Body of pancreas (tissue), 4 donors: Measurements from ENCODE around the gene SPTBN1. TPM values are rescaled to one million over a fixed set of nuclear protein-coding genes. Genes with fewer than 3 reads are reported as not detected.
"Not testable (repeated sequence)": the region's sequence is repeated elsewhere in the genome, so short reads cannot be mapped to it uniquely, and the experiment has no call there.

Experiments
- ATAC-seq: fragments of 150-250 bp; one replicate; pipeline ENCODE4 v1.9.1; 2016
- DNase-seq, 4 donors: peaks; one replicate each; pipeline ENCODE4 v3.0.0-alpha.2; 2019
- H3K27ac ChIP-seq, 4 donors: fragments of 200-600 bp; sonication (generic); 1 replicate in 3 of 4; 2 replicates in 1 of 4; pipeline versions ENCODE4 v1.5.1 to v1.6.1; 2016 to 2019; ENCODE audit warnings: mild to moderate bottlenecking in 1 of 4, mixed read lengths in 1 of 4, moderate library complexity in 1 of 4
- H3K27me3 ChIP-seq, 2 donors: fragments of 200-600 bp; sonication (generic); one replicate each; pipeline ENCODE4 v1.6.0; 2016; ENCODE audit warnings: mild to moderate bottlenecking in 1 of 2
- H3K36me3 ChIP-seq, 2 donors: fragments of 200-600 bp; sonication (generic); replicated peaks in 1 of 2; 2 replicates each; pipeline ENCODE4 v1.5.1; 2016; ENCODE audit warnings: low read depth in 2 of 2; ENCODE audit not compliant: insufficient read depth in 1 of 2
- H3K4me1 ChIP-seq: fragments of 200-600 bp; sonication (generic); one replicate; pipeline ENCODE4 v1.6.0; 2016
- H3K4me3 ChIP-seq, 2 donors: fragments of 200-600 bp; sonication (generic); 1 replicate in 1 of 2; 2 replicates in 1 of 2; pipeline ENCODE4 v1.5.1; 2016 to 2019
- H3K9me3 ChIP-seq, 3 donors: fragments of 200-600 bp; sonication (generic); 1 replicate in 2 of 3; 2 replicates in 1 of 3; pipeline ENCODE4 v1.5.1; 2016
- CTCF ChIP-seq, 7 experiments: fragments of 450-650 bp in 4 of 7; fragments of 200-600 bp in 3 of 7; sonication (generic) in 3 of 7; IDR thresholded peaks; one replicate each; pipeline ENCODE4 v1.5.1; 2016 to 2019; ENCODE audit warnings: antibody characterized with exemption in 7 of 7
- POLR2A ChIP-seq, 3 donors: fragments of 450-650 bp; IDR thresholded peaks; one replicate each; pipeline ENCODE4 v1.6.1; 2016; ENCODE audit warnings: antibody characterized with exemption in 3 of 3, mild to moderate bottlenecking in 2 of 3
- WGBS, 2 donors: methylation state at CpG; one replicate each; pipeline ENCODE4 v1.1.5; 2017; 5-methylcytosine and 5-hydroxymethylcytosine counted together
- intact Hi-C: fragments of 100-400 bp; cut with DNase I; formaldehyde crosslinking; loops from one replicate; pipeline ENCODE4 v1.15.1; 2023
- total RNA-seq, 2 donors: library from RNA; depleted of rRNA; stranded (reverse); fragments of >200 nt; gene quantifications; one replicate each; pipeline ENCODE4 v1.1.0, GENCODE V29; 2016

SPTBN1 gene
- total RNA-seq, 2 donors from 2014 or later, result 186 to 195 TPM

DNA sequence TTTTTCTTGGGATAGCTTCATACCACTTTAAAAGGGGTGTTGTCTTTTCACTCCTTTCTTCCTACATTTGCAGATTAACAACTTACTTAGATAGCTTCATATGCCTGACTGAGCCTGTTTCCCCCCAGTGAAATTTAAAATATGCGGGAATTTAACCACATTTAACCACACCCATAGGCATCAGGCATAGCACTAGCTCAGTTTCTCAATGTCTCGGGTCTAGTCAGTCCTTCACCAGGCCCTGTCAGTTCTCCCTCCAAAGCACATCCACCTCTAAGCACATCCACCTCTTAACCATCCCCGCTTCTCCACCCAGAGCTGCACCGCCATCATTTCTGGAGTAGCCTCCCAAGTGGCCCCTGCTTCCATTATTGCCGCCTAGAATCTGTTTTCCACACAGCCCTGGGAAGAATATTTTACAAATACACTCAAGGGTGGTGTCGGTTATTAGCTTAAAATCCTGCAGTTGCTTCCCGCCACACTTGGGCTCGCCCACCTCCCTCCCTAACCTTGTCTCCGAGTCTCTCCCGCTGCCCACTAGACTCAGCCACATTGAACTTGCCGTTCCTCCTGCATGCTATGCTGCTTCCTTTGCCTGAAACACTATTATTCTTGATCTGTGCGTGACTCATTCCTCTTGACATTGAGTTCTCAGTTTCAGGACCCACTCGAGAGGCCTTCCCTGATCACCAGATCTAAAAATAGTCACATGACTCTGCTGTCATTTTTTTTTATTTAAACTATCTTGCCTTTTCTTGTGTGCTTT lies 68.3 kb downstream of the SPTBN1 start:
- peak in 1 of 4 donors; percentile 13 for DNase-seq
- 81 to 83% methylated on average over 13 of the region's 13 CpGs for WGBS, 2 donors
- no peaks in the 10 kb centered on the region for H3K9me3 ChIP-seq
- peaks cover 0 to 2% of the 10 kb centered on the region in 2 donors for H3K36me3 ChIP-seq
- no peak overlapping the region for H3K27ac ChIP-seq
- TF ChIP-seq CTCF (IDR thresholded peaks at IDR 0.05) (no peak), POLR2A (IDR thresholded peaks at IDR 0.05) (no peak)
- ATAC-seq, result no peak
- intact Hi-C loops, result loop anchor here (5.0 kb wide), 1 partner anchor 178 kb away; no protein-coding TSS in a partner anchor
- no peak overlapping the region for H3K4me3 ChIP-seq
- H3K27me3 ChIP-seq, result no peaks in the 10 kb centered on the region
- peaks cover 15% of the 10 kb centered on the region for H3K4me1 ChIP-seq

GRCh38 chr2:54525321-54525720 lies 69.2 kb downstream of the SPTBN1 start:
- Histone ChIP-seq H3K4me1 (peaks cover 6% of the 10 kb centered on the region), H3K27ac (no peak overlapping the region), H3K36me3 (peaks cover 0 to 2% of the 10 kb centered on the region in 2 donors), H3K4me3 (no peak overlapping the region), H3K27me3 (no peaks in the 10 kb centered on the region), H3K9me3 (no peaks in the 10 kb centered on the region)
- intact Hi-C loops, result no loop called here
- TF ChIP-seq CTCF (IDR thresholded peaks at IDR 0.05) (no peak), POLR2A (IDR thresholded peaks at IDR 0.05) (no peak)
- 90 to 92% methylated on average over 9 of the region's 9 CpGs for WGBS, 2 donors
- ATAC-seq, result no peak
- DNase-seq, result no peak

GRCh38 chr2:54526226-54526879 lies 70.2 kb downstream of the SPTBN1 start:
- ATAC-seq, result no peak
- Histone ChIP-seq H3K9me3 (no peaks in the 10 kb centered on the region), H3K27me3 (no peaks in the 10 kb centered on the region), H3K36me3 (peaks cover 0 to 2% of the 10 kb centered on the region in 2 donors), H3K4me1 (peaks cover 5% of the 10 kb centered on the region), H3K27ac (no peak overlapping the region), H3K4me3 (no peak overlapping the region)
- intact Hi-C loops, result no loop called here
- TF ChIP-seq POLR2A (IDR thresholded peaks at IDR 0.05), result no peak
- TF ChIP-seq CTCF (IDR thresholded peaks at IDR 0.05), result no peak
- DNase-seq, result no peak
- WGBS, 2 donors, result 82 to 87% methylated on average over 12 of the region's 12 CpGs

GRCh38 chr2:54528311-54528955 lies 72.3 kb downstream of the SPTBN1 start:
- H3K36me3 ChIP-seq, result peaks cover 0 to 2% of the 10 kb centered on the region in 2 donors
- peaks cover 12% of the 10 kb centered on the region for H3K4me1 ChIP-seq
- ATAC-seq (no peak), DNase-seq (no peak)
- H3K27me3 ChIP-seq, result no peaks in the 10 kb centered on the region
- H3K4me3 ChIP-seq, result no peak overlapping the region
- H3K27ac ChIP-seq, result no peak overlapping the region
- intact Hi-C loops, result no loop called here
- WGBS, 2 donors, result 84 to 87% methylated on average over 1 of the region's 1 CpG
- TF ChIP-seq POLR2A (IDR thresholded peaks at IDR 0.05) (no peak), CTCF (IDR thresholded peaks at IDR 0.05) (no peak)
- no peaks in the 10 kb centered on the region for H3K9me3 ChIP-seq

- H3K9me3 ChIP-seq, H3K36me3 ChIP-seq, ATAC-seq, intact Hi-C loops, H3K27ac ChIP-seq, DNase-seq, H3K27me3 ChIP-seq, H3K4me3 ChIP-seq: not testable (repeated sequence)
- H3K4me1 ChIP-seq, result peaks cover 12% of the 10 kb centered on the region
- WGBS, 2 donors, result 88 to 100% methylated on average over 1 of the region's 1 CpG
Observed at GRCh38 chr2:54529518-54529917, 73.4 kb downstream of the SPTBN1 start.
